Suprapubic skin (tissue), 4 donors: ENCODE results near the gene FRMD4A. TPM values are rescaled to one million over a fixed set of nuclear protein-coding genes. Genes with fewer than 3 reads are reported as not detected.

ENCODE experiments used
- DNase-seq, 2 donors: peaks; one replicate each; pipeline ENCODE4 v3.0.0-alpha.2; 2019; ENCODE audit warnings: low spot score in 2 of 2
- H3K27ac ChIP-seq: fragments of 200-600 bp; sonication (generic); one replicate; pipeline ENCODE4 v1.5.1; 2019
- H3K27me3 ChIP-seq: fragments of 200-600 bp; sonication (generic); one replicate; pipeline ENCODE4 v1.5.1; 2019
- H3K36me3 ChIP-seq: fragments of 200-600 bp; sonication (generic); one replicate; pipeline ENCODE4 v1.5.1; 2019
- H3K4me1 ChIP-seq: fragments of 200-600 bp; sonication (generic); one replicate; pipeline ENCODE4 v1.5.1; 2019
- H3K4me3 ChIP-seq: fragments of 200-600 bp; sonication (generic); one replicate; pipeline ENCODE4 v1.5.1; 2019; ENCODE audit warnings: mild to moderate bottlenecking
- H3K9me3 ChIP-seq: fragments of 200-600 bp; sonication (generic); one replicate; pipeline ENCODE4 v1.5.1; 2019
- CTCF ChIP-seq, 2 donors: fragments of 200-600 bp in 1 of 2; fragments of 450-650 bp in 1 of 2; sonication (generic) in 1 of 2; IDR thresholded peaks; one replicate each; pipeline ENCODE4 v1.5.1; 2016 to 2019; ENCODE audit warnings: antibody characterized with exemption in 2 of 2, mild to moderate bottlenecking in 1 of 2, moderate library complexity in 1 of 2
- EP300 ChIP-seq: sonication (generic); formaldehyde crosslinking; IDR thresholded peaks from one replicate; pipeline ENCODE4 v1.6.1; 2017; ENCODE audit warnings: antibody characterized with exemption
- POLR2A ChIP-seq, 2 donors: fragments of 450-650 bp; IDR thresholded peaks; one replicate each; pipeline ENCODE4 v1.6.1; 2017; ENCODE audit warnings: antibody characterized with exemption in 2 of 2, mild to moderate bottlenecking in 2 of 2, moderate library complexity in 2 of 2
- POLR2AphosphoS5 ChIP-seq, 3 donors: sonication (generic); formaldehyde crosslinking; IDR thresholded peaks; one replicate each; pipeline ENCODE4 v1.6.1; 2017; ENCODE audit warnings: antibody characterized with exemption in 3 of 3
- WGBS: methylation state at CpG from one replicate; pipeline ENCODE4 v1.1.5; 2018; 5-methylcytosine and 5-hydroxymethylcytosine counted together
- total RNA-seq, 4 donors: library from RNA; depleted of rRNA; stranded (reverse); fragments of >200 nt; gene quantifications; one replicate each; pipeline ENCODE4 v1.1.0, GENCODE V29; 2016

Gene FRMD4A
- total RNA-seq, 4 donors from 2014 or later = 27.4 to 86.3 (median 58.0) TPM

GRCh38 chr10:14196113-14196512, 134.6 kb downstream of the FRMD4A start:
- peaks cover 34% of the 10 kb centered on the region for H3K27me3 ChIP-seq
- H3K9me3 ChIP-seq = no peaks in the 10 kb centered on the region
- TF ChIP-seq CTCF (IDR thresholded peaks at IDR 0.05) (no peak), POLR2AphosphoS5 (IDR thresholded peaks at IDR 0.05) (no peak), EP300 (no peak), POLR2A (IDR thresholded peaks at IDR 0.05) (no peak)
- no peak for DNase-seq
- H3K36me3 ChIP-seq = no peaks in the 10 kb centered on the region
- no peak overlapping the region for H3K4me3 ChIP-seq
- no peaks in the 10 kb centered on the region for H3K4me1 ChIP-seq
- no peak overlapping the region for H3K27ac ChIP-seq

- Histone ChIP-seq H3K9me3 (no peaks in the 10 kb centered on the region), H3K27me3 (peaks cover 27% of the 10 kb centered on the region), H3K4me3 (no peak overlapping the region), H3K4me1 (no peaks in the 10 kb centered on the region), H3K36me3 (no peaks in the 10 kb centered on the region), H3K27ac (no peak overlapping the region)
- DNase-seq = no peak
- TF ChIP-seq POLR2A (IDR thresholded peaks at IDR 0.05) = no peak
- no peak for TF ChIP-seq CTCF (IDR thresholded peaks at IDR 0.05)
- TF ChIP-seq EP300 = no peak
- TF ChIP-seq POLR2AphosphoS5 (IDR thresholded peaks at IDR 0.05) = no peak
- 74% methylated on average over 6 of the region's 6 CpGs for WGBS
Observed at GRCh38 chr10:14195433-14195832, 135.3 kb downstream of the FRMD4A start.

- DNase-seq = no peak
- Histone ChIP-seq H3K27ac (no peak overlapping the region), H3K27me3 (peaks cover 14% of the 10 kb centered on the region), H3K4me3 (no peak overlapping the region), H3K4me1 (no peaks in the 10 kb centered on the region), H3K36me3 (no peaks in the 10 kb centered on the region), H3K9me3 (no peaks in the 10 kb centered on the region)
- 75% methylated on average over 2 of the region's 2 CpGs for WGBS
- TF ChIP-seq CTCF (IDR thresholded peaks at IDR 0.05) (no peak), EP300 (no peak), POLR2A (IDR thresholded peaks at IDR 0.05) (no peak), POLR2AphosphoS5 (IDR thresholded peaks at IDR 0.05) (no peak)
Observed at GRCh38 chr10:14192746-14193145, 138.0 kb downstream of the FRMD4A start.

GRCh38 chr10:14191871-14192270, 138.9 kb downstream of the FRMD4A start:
- Histone ChIP-seq H3K4me1 (no peaks in the 10 kb centered on the region), H3K36me3 (no peaks in the 10 kb centered on the region), H3K27me3 (peaks cover 8% of the 10 kb centered on the region), H3K4me3 (no peak overlapping the region), H3K27ac (no peak overlapping the region), H3K9me3 (no peaks in the 10 kb centered on the region)
- no peak for DNase-seq
- 74% methylated on average over 1 of the region's 1 CpG for WGBS
- no peak for TF ChIP-seq POLR2AphosphoS5 (IDR thresholded peaks at IDR 0.05)
- no peak for TF ChIP-seq POLR2A (IDR thresholded peaks at IDR 0.05)
- TF ChIP-seq EP300 = no peak
- TF ChIP-seq CTCF (IDR thresholded peaks at IDR 0.05) = no peak

GRCh38 chr10:14191407-14191806, 139.3 kb downstream of the FRMD4A start:
- WGBS = 82% methylated on average over 5 of the region's 5 CpGs

More at GRCh38 chr10:14191407-14191806, 139.3 kb downstream of the FRMD4A start:
- no peak for TF ChIP-seq POLR2AphosphoS5 (IDR thresholded peaks at IDR 0.05)
- TF ChIP-seq POLR2A (IDR thresholded peaks at IDR 0.05) = no peak
- TF ChIP-seq CTCF (IDR thresholded peaks at IDR 0.05) = no peak
- no peak for TF ChIP-seq EP300
- no peak for DNase-seq
- H3K27ac ChIP-seq = no peak overlapping the region
- no peaks in the 10 kb centered on the region for H3K36me3 ChIP-seq
- H3K9me3 ChIP-seq = no peaks in the 10 kb centered on the region
- H3K27me3 ChIP-seq = peaks cover 8% of the 10 kb centered on the region
- no peaks in the 10 kb centered on the region for H3K4me1 ChIP-seq
- no peak overlapping the region for H3K4me3 ChIP-seq
